ENCODE results near the gene MGRN1. TPM values are rescaled to one million over a fixed set of nuclear protein-coding genes. Genes with fewer than 3 reads are reported as not detected.

Gene MGRN1
- total RNA-seq, 1 experiment from 2014 or later: 22.7 TPM

- H4K20me1 ChIP-seq (ENCODE audit: low read length): peaks cover 13% of the 10 kb centered on the region
- CTCF ChIA-PET: no interaction called here
- no TSS peak for BruUV-seq (replicated peaks)
- H3K36me3 ChIP-seq (ENCODE audit: low read depth, low read length): no peaks in the 10 kb centered on the region
- H2AFZ ChIP-seq (ENCODE audit: low read length): peak overlapping the region; percentile 45; the same call in 1 of the 2 replicates
- no peaks in the 10 kb centered on the region for H3K9me3 ChIP-seq (ENCODE audit: low read length)
- H3K79me2 ChIP-seq (ENCODE audit: low read length): peaks cover 43% of the 10 kb centered on the region
- ATAC-seq (peak; percentile 4; the same call in 1 of the 2 replicates), DNase-seq (peak; percentile 20)
- peak overlapping the region; percentile 53 for H3K27ac ChIP-seq (ENCODE audit: low read length)
- H3K9ac ChIP-seq (ENCODE audit: low read length): peak overlapping the region; percentile 84
- intact Hi-C loops (cut with micrococcal nuclease): no loop called here
- TF ChIP-seq CTCF (conservative IDR thresholded peaks at IDR 0.05; ENCODE audit: low read depth, low read length) (no peak), EZH2phosphoT487 (IDR thresholded peaks at IDR 0.05; ENCODE audit: borderline replicate concordance, low read length) (no peak), EZH2 (IDR thresholded peaks at IDR 0.05; ENCODE audit: low read length, unreplicated experiment) (no peak)
- POLR2A ChIA-PET (ENCODE audit: unreplicated experiment): interaction anchor here (0.6 kb wide), 1 partner anchor 10 kb away, joined by 4 read pairs; no protein-coding TSS in a partner anchor
- H3K4me2 ChIP-seq (ENCODE audit: low read length): peak overlapping the region; percentile 97
- no peaks in the 10 kb centered on the region for H3F3A ChIP-seq (ENCODE audit: low read length, unreplicated experiment)
- no peaks in the 10 kb centered on the region for H3K27me3 ChIP-seq (ENCODE audit: low read length)
- H3K4me1 ChIP-seq (ENCODE audit: insufficient read depth, low read length): peaks cover 14% of the 10 kb centered on the region
- H3K9me2 ChIP-seq (replicated peaks; ENCODE audit: low read length): no peaks in the 10 kb centered on the region
- H3K4me3 ChIP-seq (ENCODE audit: low read length): peak overlapping the region; percentile 87
Measured at GRCh38 chr16:4613636-4614570, 10.7 kb upstream of the MGRN1 start.

GRCh38 chr16:4614571-4615383 lies 9.8 kb upstream of the MGRN1 start, which contains the start of gene UBALD1:
Gene UBALD1, minus strand, starts transcription at chr16:4614888. Its CDS starts 91 bp downstream, at chr16:4614797.
- CTCF ChIA-PET: no interaction called here
- ATAC-seq: peak; percentile 67
- TF ChIP-seq CTCF (conservative IDR thresholded peaks at IDR 0.05; ENCODE audit: low read depth, low read length): no peak
- TF ChIP-seq EZH2 (IDR thresholded peaks at IDR 0.05; ENCODE audit: low read length, unreplicated experiment): no peak
- no peak for TF ChIP-seq EZH2phosphoT487 (IDR thresholded peaks at IDR 0.05; ENCODE audit: borderline replicate concordance, low read length)
- peak within 1 kb of the TSS; percentile 84 for H3K9ac ChIP-seq (ENCODE audit: low read length)
- DNase-seq: peak; percentile 88
- BruUV-seq (replicated peaks): no TSS peak
- peaks cover 14% of the 10 kb centered on the region for H3K4me1 ChIP-seq (ENCODE audit: insufficient read depth, low read length)
- no peaks in the 10 kb centered on the region for H3K9me3 ChIP-seq (ENCODE audit: low read length)
- peak within 1 kb of the TSS; percentile 87 for H3K4me3 ChIP-seq (ENCODE audit: low read length)
- no peaks in the 10 kb centered on the region for H3F3A ChIP-seq (ENCODE audit: low read length, unreplicated experiment)
- intact Hi-C loops (cut with micrococcal nuclease): no loop called here
- H3K27me3 ChIP-seq (ENCODE audit: low read length): no peaks in the 10 kb centered on the region
- peak within 1 kb of the TSS; percentile 53; the same call in 1 of the 2 replicates for H3K27ac ChIP-seq (ENCODE audit: low read length)
- POLR2A ChIA-PET (ENCODE audit: unreplicated experiment): interaction anchor here (0.6 kb wide), 2 partner anchors 9 to 21 kb away, joined by 3 to 4 read pairs; no protein-coding TSS in a partner anchor
- H3K36me3 ChIP-seq (ENCODE audit: low read depth, low read length): no peaks in the 10 kb centered on the region
- H3K9me2 ChIP-seq (replicated peaks; ENCODE audit: low read length): no peaks in the 10 kb centered on the region
- H3K4me2 ChIP-seq (ENCODE audit: low read length): peak within 1 kb of the TSS; percentile 97
- H4K20me1 ChIP-seq (ENCODE audit: low read length): peaks cover 13% of the 10 kb centered on the region
- H3K79me2 ChIP-seq (ENCODE audit: low read length): peaks cover 43% of the 10 kb centered on the region
- peak within 1 kb of the TSS; percentile 89 for H2AFZ ChIP-seq (ENCODE audit: low read length)
